Activated T-cell treated with anti-CD3 and anti-CD28 coated beads, Interleukin-2, amount 50 U/mL, for 24 hours (primary cell): Measurements from ENCODE around the gene DDX21.
"Not testable (repeated sequence)": the region's sequence is repeated elsewhere in the genome, so short reads cannot be mapped to it uniquely, and the experiment has no call there.

Source experiments
- DNase-seq: peaks from one replicate; pipeline ENCODE4 v3.0.0-alpha.2; 2020
- H3K27ac Mint-ChIP-seq: 2 replicates; pipeline ENCODE4 v1.8.0; 2020; ENCODE audit warnings: mild to moderate bottlenecking, mixed read lengths
- H3K27me3 Mint-ChIP-seq: 2 replicates; pipeline ENCODE4 v1.8.0; 2020; ENCODE audit warnings: mixed read lengths
- H3K36me3 Mint-ChIP-seq: 2 replicates; pipeline ENCODE4 v1.8.0; 2020; ENCODE audit warnings: low read depth, mixed read lengths
- H3K4me1 Mint-ChIP-seq: 2 replicates; pipeline ENCODE4 v1.8.0; 2020; ENCODE audit warnings: low read depth, mixed read lengths
- H3K4me3 Mint-ChIP-seq: 2 replicates; pipeline ENCODE4 v1.8.0; 2020; ENCODE audit warnings: mild to moderate bottlenecking, moderate library complexity, mixed read lengths
- H3K9me3 Mint-ChIP-seq: 2 replicates; pipeline ENCODE4 v1.8.0; 2020; ENCODE audit warnings: mixed read lengths

Gene DDX21

DNA sequence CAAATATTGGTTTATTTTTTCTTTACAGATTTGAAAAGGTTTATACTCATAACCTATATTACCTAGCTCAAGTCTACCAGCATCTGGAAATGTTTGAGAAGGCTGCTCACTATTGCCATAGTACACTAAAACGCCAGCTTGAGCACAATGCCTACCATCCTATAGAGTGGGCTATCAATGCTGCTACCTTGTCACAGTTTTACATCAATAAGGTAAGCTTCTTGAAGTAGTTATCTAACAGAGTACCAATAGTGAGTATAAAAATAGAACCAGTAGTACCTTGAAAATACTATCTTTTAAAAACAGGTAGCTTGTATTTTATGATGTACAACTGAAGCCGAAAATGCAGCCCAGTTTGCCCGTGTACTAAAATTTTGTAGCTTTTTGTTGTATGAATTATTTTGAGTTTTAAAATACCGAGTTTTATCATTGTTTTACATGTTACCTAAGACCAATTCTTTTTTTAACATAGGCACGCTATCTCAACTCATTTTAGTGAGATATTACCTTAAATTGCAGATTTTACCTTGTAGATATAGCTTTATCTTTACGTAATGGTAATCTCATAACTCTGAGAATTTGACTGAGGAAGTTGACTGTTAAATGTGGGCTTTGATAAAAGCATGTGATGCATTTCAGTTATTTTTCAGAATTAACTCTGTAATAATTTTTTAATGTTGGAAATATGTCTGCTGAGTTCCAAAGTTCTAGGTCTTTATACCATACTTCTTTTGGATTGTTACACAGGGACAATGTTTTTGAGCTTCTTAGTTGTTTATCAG is 49.9 kb downstream of the DDX21 start:
- no peaks in the 10 kb centered on the region for H3K27me3 Mint-ChIP-seq
- H3K4me3 Mint-ChIP-seq: no peak overlapping the region
- peaks cover 33% of the 10 kb centered on the region for H3K36me3 Mint-ChIP-seq
- peaks cover 6% of the 10 kb centered on the region for H3K4me1 Mint-ChIP-seq
- no peak for DNase-seq
- H3K9me3 Mint-ChIP-seq: no peaks in the 10 kb centered on the region
- no peak overlapping the region for H3K27ac Mint-ChIP-seq

- Mint-ChIP-seq H3K27ac (no peak overlapping the region), H3K9me3 (no peaks in the 10 kb centered on the region), H3K4me3 (no peak overlapping the region), H3K4me1 (peaks cover 9% of the 10 kb centered on the region), H3K27me3 (no peaks in the 10 kb centered on the region), H3K36me3 (peaks cover 34% of the 10 kb centered on the region)
- DNase-seq: no peak
Observed at GRCh38 chr10:69007260-69007659, 51.3 kb downstream of the DDX21 start.

- H3K36me3 Mint-ChIP-seq: peaks cover 52% of the 10 kb centered on the region
- H3K27me3 Mint-ChIP-seq: no peaks in the 10 kb centered on the region
- H3K4me1 Mint-ChIP-seq: peaks cover 27% of the 10 kb centered on the region
- no peak for DNase-seq
- no peak overlapping the region for H3K27ac Mint-ChIP-seq
- no peaks in the 10 kb centered on the region for H3K9me3 Mint-ChIP-seq
- no peak overlapping the region for H3K4me3 Mint-ChIP-seq
Observed at GRCh38 chr10:69009360-69009759, 53.4 kb downstream of the DDX21 start.

GRCh38 chr10:69010151-69010640 is 54.2 kb downstream of the DDX21 start:
- H3K27me3 Mint-ChIP-seq: no peaks in the 10 kb centered on the region
- no peak overlapping the region for H3K27ac Mint-ChIP-seq
- H3K9me3 Mint-ChIP-seq: no peaks in the 10 kb centered on the region
- H3K4me1 Mint-ChIP-seq: peaks cover 25% of the 10 kb centered on the region
- DNase-seq: no peak
- peaks cover 54% of the 10 kb centered on the region for H3K36me3 Mint-ChIP-seq
- H3K4me3 Mint-ChIP-seq: no peak overlapping the region

DNA sequence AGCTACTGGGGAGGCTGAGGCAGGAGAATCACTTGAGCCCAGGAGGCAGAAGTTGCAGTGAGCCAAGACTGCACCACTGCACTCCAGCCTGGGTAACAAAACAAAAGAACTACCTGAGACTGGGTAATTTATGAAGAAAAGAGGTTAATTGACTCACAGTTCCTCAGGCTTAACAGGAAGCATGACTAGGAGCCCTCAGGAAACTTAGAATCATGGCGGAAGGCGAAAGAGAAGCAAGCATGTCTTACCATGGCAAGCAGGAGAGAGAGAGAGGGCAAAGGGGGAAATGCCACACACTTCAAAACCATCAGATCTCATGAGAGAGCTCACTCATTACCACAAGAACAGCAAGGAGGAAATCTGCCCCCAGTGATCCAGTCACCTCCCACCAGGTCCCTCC is 56.8 kb downstream of the DDX21 start:
- H3K9me3 Mint-ChIP-seq, H3K27me3 Mint-ChIP-seq, H3K4me3 Mint-ChIP-seq, DNase-seq: not testable (repeated sequence)
- H3K36me3 Mint-ChIP-seq: peaks cover 52% of the 10 kb centered on the region
- H3K27ac Mint-ChIP-seq: peak overlapping the region; percentile 76
- peaks cover 24% of the 10 kb centered on the region for H3K4me1 Mint-ChIP-seq

DNA sequence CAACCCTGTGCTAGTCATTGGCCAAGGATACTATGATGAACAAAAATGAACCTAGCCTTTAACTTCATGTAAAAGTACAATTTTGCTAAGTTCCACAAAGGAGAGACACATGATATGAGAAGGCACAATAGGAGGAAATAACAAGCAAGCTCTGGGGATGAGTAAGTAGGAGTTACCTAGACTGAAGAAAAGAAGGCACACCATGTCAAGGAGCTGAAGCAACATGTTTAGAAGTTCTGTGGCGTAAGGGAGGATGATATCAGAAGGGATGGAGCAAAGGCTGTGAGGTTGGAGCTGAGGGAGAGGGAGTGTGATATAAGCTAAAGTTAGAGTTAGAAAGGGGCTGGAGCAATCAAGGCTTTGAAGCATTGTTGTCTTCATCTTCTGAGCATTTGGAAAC is 58.2 kb downstream of the DDX21 start:
- DNase-seq: no peak
- Mint-ChIP-seq H3K9me3 (no peaks in the 10 kb centered on the region), H3K4me3 (no peak overlapping the region), H3K27me3 (no peaks in the 10 kb centered on the region), H3K36me3 (peaks cover 57% of the 10 kb centered on the region), H3K27ac (peak overlapping the region; percentile 18), H3K4me1 (peaks cover 23% of the 10 kb centered on the region)

DNA sequence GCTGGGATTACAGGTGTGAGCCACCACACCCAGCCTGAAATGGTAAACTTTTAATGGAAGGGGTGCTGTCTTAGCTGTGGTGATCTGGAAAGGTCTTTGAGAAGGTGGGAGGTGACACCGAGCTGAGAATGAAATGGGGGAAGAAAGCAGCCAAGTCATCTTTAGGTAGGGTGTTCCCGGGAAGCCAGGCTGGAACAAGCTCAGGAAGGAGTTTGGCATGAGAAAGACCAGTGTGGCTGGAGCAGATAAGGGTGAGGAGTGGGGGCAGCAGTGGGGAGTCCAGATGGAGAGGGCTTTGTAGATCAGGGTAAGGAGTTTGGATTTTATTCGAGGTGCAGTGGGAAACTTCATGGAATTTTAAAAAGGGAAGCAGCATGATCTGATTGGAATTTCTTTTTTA is 62.6 kb downstream of the DDX21 start:
- Mint-ChIP-seq H3K27me3 (no peaks in the 10 kb centered on the region), H3K4me3 (no peak overlapping the region), H3K9me3 (no peaks in the 10 kb centered on the region), H3K27ac (no peak overlapping the region), H3K36me3 (peaks cover 33% of the 10 kb centered on the region), H3K4me1 (peaks cover 6% of the 10 kb centered on the region)
- DNase-seq: no peak

- Mint-ChIP-seq H3K27ac (no peak overlapping the region), H3K27me3 (no peaks in the 10 kb centered on the region), H3K9me3 (no peaks in the 10 kb centered on the region), H3K4me3 (no peak overlapping the region), H3K36me3 (peaks cover 11% of the 10 kb centered on the region), H3K4me1 (peaks cover 10% of the 10 kb centered on the region)
- no peak for DNase-seq
Observed at GRCh38 chr10:69022611-69023010, 66.6 kb downstream of the DDX21 start.

GRCh38 chr10:69025370-69025896 is 69.5 kb downstream of the DDX21 start:
- Mint-ChIP-seq H3K9me3 (no peaks in the 10 kb centered on the region), H3K4me3 (no peak overlapping the region), H3K27me3 (no peaks in the 10 kb centered on the region), H3K36me3 (no peaks in the 10 kb centered on the region), H3K27ac (no peak overlapping the region), H3K4me1 (peaks cover 17% of the 10 kb centered on the region)
- no peak for DNase-seq

GRCh38 chr10:69033256-69033655 is 77.3 kb downstream of the DDX21 start:
- peaks cover 2% of the 10 kb centered on the region for H3K4me1 Mint-ChIP-seq
- H3K27ac Mint-ChIP-seq: no peak overlapping the region
- no peaks in the 10 kb centered on the region for H3K9me3 Mint-ChIP-seq
- no peaks in the 10 kb centered on the region for H3K27me3 Mint-ChIP-seq
- no peak overlapping the region for H3K4me3 Mint-ChIP-seq
- no peaks in the 10 kb centered on the region for H3K36me3 Mint-ChIP-seq
- DNase-seq: no peak
